ENCODE data around the gene GABRR3. TPM values are rescaled to one million over a fixed set of nuclear protein-coding genes. Genes with fewer than 3 reads are reported as not detected.

Gene GABRR3
- total RNA-seq, 1 experiment from 2014 or later, result not detected

GRCh38 chr3:97979610-97980009 is 55.5 kb downstream of the GABRR3 start:
- CTCF ChIA-PET, result no interaction called here

GRCh38 chr3:97975466-97975865 is 59.6 kb downstream of the GABRR3 start:
- CTCF ChIA-PET, result no interaction called here
- POLR2A ChIA-PET, result no interaction called here
- ATAC-seq (no peak), DNase-seq (ENCODE audit: low read depth, low spot score) (no peak)
- Histone ChIP-seq H3K36me3 (ENCODE audit: control insufficient read depth, insufficient read depth, low read length) (no peaks in the 10 kb centered on the region), H3K4me1 (ENCODE audit: control insufficient read depth, insufficient read depth, low read length) (peaks cover 15% of the 10 kb centered on the region), H3K4me3 (ENCODE audit: low read depth in 2 of 2, low read length in 2 of 2) (no peak overlapping the region), H3K27me3 (ENCODE audit: control insufficient read depth, insufficient read depth, low read length) (no peaks in the 10 kb centered on the region; the same call in 1 of the 2 replicates), H3K27ac (ENCODE audit: low read length) (no peak overlapping the region), H3K9me3 (ENCODE audit: control insufficient read depth, insufficient read depth, low read depth, low read length) (no peaks in the 10 kb centered on the region)
- no TSS peak for BruUV-seq (replicated peaks)
- TF ChIP-seq REST (IDR thresholded peaks at IDR 0.05; ENCODE audit: insufficient read depth in 1 of 2, low read depth in 2 of 2, low read length in 1 of 2), result no peak
- no peak for TF ChIP-seq TCF7L2 (IDR thresholded peaks at IDR 0.05; ENCODE audit: low read depth, low read length)
- TF ChIP-seq SIN3A (IDR thresholded peaks at IDR 0.05; ENCODE audit: borderline replicate concordance, insufficient read depth, low read depth, low read length), result no peak
- no peak; the same call in 1 of the 2 replicates for TF ChIP-seq CTCF (IDR thresholded peaks at IDR 0.05)
- no peak for TF ChIP-seq POLR2AphosphoS5 (IDR thresholded peaks at IDR 0.05; ENCODE audit: low read depth, low read length)
- in situ Hi-C loops (cut with HindIII; ENCODE audit: low pct_unique_long_range_greater_than_20kb, low sequenced_read_pairs) (no loop called here), intact Hi-C loops (cut with micrococcal nuclease; ENCODE audit: unreplicated experiment) (no loop called here)

More at GRCh38 chr3:97979610-97980009, 55.5 kb downstream of the GABRR3 start:
- no peak overlapping the region for H3K4me3 ChIP-seq (ENCODE audit: low read depth in 2 of 2, low read length in 2 of 2)
- POLR2A ChIA-PET, result no interaction called here
- intact Hi-C loops (cut with micrococcal nuclease; ENCODE audit: unreplicated experiment) (no loop called here), in situ Hi-C loops (cut with HindIII; ENCODE audit: low pct_unique_long_range_greater_than_20kb, low sequenced_read_pairs) (no loop called here)
- no peaks in the 10 kb centered on the region for H3K36me3 ChIP-seq (ENCODE audit: control insufficient read depth, insufficient read depth, low read length)
- no TSS peak for BruUV-seq (replicated peaks)
- peaks cover 11% of the 10 kb centered on the region for H3K27me3 ChIP-seq (ENCODE audit: control insufficient read depth, insufficient read depth, low read length)
- no peak for DNase-seq (ENCODE audit: low read depth, low spot score)
- ATAC-seq, result no peak
- H3K4me1 ChIP-seq (ENCODE audit: control insufficient read depth, insufficient read depth, low read length), result no peaks in the 10 kb centered on the region
- no peaks in the 10 kb centered on the region for H3K9me3 ChIP-seq (ENCODE audit: control insufficient read depth, insufficient read depth, low read depth, low read length)
- TF ChIP-seq TCF7L2 (IDR thresholded peaks at IDR 0.05; ENCODE audit: low read depth, low read length) (no peak), SIN3A (IDR thresholded peaks at IDR 0.05; ENCODE audit: borderline replicate concordance, insufficient read depth, low read depth, low read length) (no peak), REST (IDR thresholded peaks at IDR 0.05; ENCODE audit: insufficient read depth in 1 of 2, low read depth in 2 of 2, low read length in 1 of 2) (no peak), POLR2AphosphoS5 (IDR thresholded peaks at IDR 0.05; ENCODE audit: low read depth, low read length) (no peak), CTCF (IDR thresholded peaks at IDR 0.05) (no peak)
- no peak overlapping the region for H3K27ac ChIP-seq (ENCODE audit: low read length)

Data from Panc1 (cell line).